GM23248 (cell line): ENCODE data around the gene LRRC4B. TPM values are rescaled to one million over a fixed set of nuclear protein-coding genes. Genes with fewer than 3 reads are reported as not detected.
A peak's percentile ranks its signal among the peaks of the same experiment; 100 is the strongest.

Experiments used
- DNase-seq: peaks from one replicate; pipeline ENCODE4 v3.0.0-alpha.2; 2015
- H2AFZ ChIP-seq: fragments of 200-600 bp; sonication (generic); 2 replicates; pipeline ENCODE4 v1.6.1; 2016; ENCODE audit warnings: antibody characterized with exemption
- H3F3A ChIP-seq: fragments of 200-600 bp; sonication (generic); 2 replicates; pipeline ENCODE4 v1.6.1; 2016; ENCODE audit warnings: mild to moderate bottlenecking, antibody characterized with exemption, mixed run types; ENCODE audit not compliant: insufficient read depth
- H3K27ac ChIP-seq: fragments of 200-600 bp; sonication (generic); 2 replicates; pipeline ENCODE4 v1.5.1; 2016; ENCODE audit warnings: mild to moderate bottlenecking
- H3K27me3 ChIP-seq: fragments of 200-600 bp; sonication (generic); replicated peaks from 2 replicates; pipeline ENCODE4 v1.6.1; 2016; ENCODE audit warnings: mild to moderate bottlenecking; ENCODE audit not compliant: insufficient read depth
- H3K36me3 ChIP-seq: fragments of 200-600 bp; sonication (generic); 2 replicates; pipeline ENCODE4 v1.6.1; 2016; ENCODE audit warnings: low read depth, mild to moderate bottlenecking
- H3K4me1 ChIP-seq: fragments of 200-600 bp; sonication (generic); 2 replicates; pipeline ENCODE4 v1.6.1; 2016; ENCODE audit warnings: mild to moderate bottlenecking; ENCODE audit not compliant: insufficient read depth
- H3K4me2 ChIP-seq: fragments of 200-600 bp; sonication (generic); one replicate; pipeline ENCODE4 v1.6.1; 2016; ENCODE audit warnings: mild to moderate bottlenecking; ENCODE audit not compliant: unreplicated experiment
- H3K4me3 ChIP-seq: fragments of 200-600 bp; sonication (generic); 2 replicates; pipeline ENCODE4 v1.5.1; 2016; ENCODE audit warnings: mild to moderate bottlenecking
- H3K79me2 ChIP-seq: fragments of 200-600 bp; sonication (generic); 2 replicates; pipeline ENCODE4 v1.6.1; 2016; ENCODE audit warnings: mild to moderate bottlenecking; ENCODE audit not compliant: insufficient read depth
- H3K9ac ChIP-seq: fragments of 200-600 bp; sonication (generic); 2 replicates; pipeline ENCODE4 v1.6.1; 2016; ENCODE audit warnings: mild to moderate bottlenecking
- H3K9me2 ChIP-seq: fragments of 200-600 bp; sonication (generic); 2 replicates; pipeline ENCODE4 v1.6.1; 2016; ENCODE audit warnings: mixed run types, mild to moderate bottlenecking, moderate library complexity; ENCODE audit not compliant: insufficient read depth
- H3K9me3 ChIP-seq: fragments of 200-600 bp; sonication (generic); one replicate; pipeline ENCODE4 v1.6.1; 2017; ENCODE audit warnings: low read depth
- H4K20me1 ChIP-seq: fragments of 200-600 bp; sonication (generic); 2 replicates; pipeline ENCODE4 v1.6.0; 2016; ENCODE audit not compliant: insufficient read depth
- EZH2 ChIP-seq: fragments of 200-600 bp; sonication (generic); IDR thresholded peaks from 2 replicates; pipeline ENCODE4 v1.6.1; 2018; ENCODE audit warnings: antibody characterized with exemption, mild to moderate bottlenecking; ENCODE audit not compliant: insufficient read depth, poor library complexity, severe bottlenecking
- EZH2phosphoT487 ChIP-seq: fragments of 200-600 bp; sonication (generic); IDR thresholded peaks from 2 replicates; pipeline ENCODE4 v1.6.1; 2018; ENCODE audit warnings: antibody characterized with exemption, moderate library complexity, mild to moderate bottlenecking, low read depth; ENCODE audit not compliant: insufficient read depth
- WGBS, 2 experiments: methylation state at CpG; one replicate each; pipeline ENCODE4 v1.1.6; 2015 to 2017; ENCODE audit warnings: low lambda C conversion rate in 2 of 2, low coverage in 1 of 2; ENCODE audit errors: missing lambda C conversion rate in 2 of 2; 5-methylcytosine and 5-hydroxymethylcytosine counted together
- in situ Hi-C: fragments of 300-500 bp; cut with MboI; formaldehyde crosslinking; loops from 2 replicates; pipeline ENCODE4 v1.15.0; 2020
- polyA plus RNA-seq: library from polyadenylated mRNA; unstranded; fragments of >200 nt; fragmentation: Nextera tagmentation; extraction: Ambion mirVana; gene quantifications from 2 replicates; pipeline ENCODE4 v1.2.1, GENCODE V29; 2016
- total RNA-seq: library from RNA; depleted of rRNA; stranded (reverse); fragments of >200 nt; shearing (Covaris generic); gene quantifications from 2 replicates; pipeline ENCODE4 v1.2.3, GENCODE V29; 2014

LRRC4B gene
- total and polyA plus RNA-seq, 2 experiments from 2014 or later: not detected

DNA sequence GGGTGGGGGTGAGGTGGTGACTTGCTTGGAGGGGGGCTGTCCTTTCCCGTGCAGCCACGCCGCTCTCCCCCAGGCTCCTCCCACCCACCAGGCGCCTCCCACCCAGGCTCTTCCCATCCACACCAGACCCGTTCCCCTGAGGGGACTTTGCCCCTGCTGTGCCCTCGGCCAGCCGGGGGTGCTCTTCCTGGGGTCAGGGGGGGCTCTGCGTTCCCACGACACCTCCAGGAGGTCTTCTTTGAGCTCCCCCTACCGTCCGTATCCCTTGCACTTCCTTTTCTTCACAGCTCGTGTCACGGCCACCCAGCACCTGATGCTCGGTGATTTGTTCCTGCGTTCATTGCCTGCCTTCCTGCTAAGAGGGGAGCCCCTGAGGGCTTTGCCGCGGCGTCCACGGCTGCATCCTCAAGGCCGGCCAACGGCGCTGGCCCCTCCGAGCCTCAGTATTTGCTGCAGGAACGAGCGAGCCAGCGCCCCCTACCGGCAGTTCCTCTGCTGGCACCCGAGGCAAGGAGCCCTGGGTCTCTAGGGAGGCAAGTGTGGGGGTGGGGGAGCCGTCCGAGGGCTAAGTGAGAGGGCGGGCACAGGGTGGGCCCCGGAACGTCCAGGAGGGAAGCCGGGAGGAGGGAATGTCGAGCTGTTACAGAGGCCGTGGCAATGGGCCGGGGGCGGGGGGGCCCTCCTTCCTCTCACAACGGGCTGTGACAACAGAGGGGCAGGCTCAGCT lies 11.8 kb downstream of the LRRC4B start:
- peaks cover 23% of the 10 kb centered on the region for H3K27me3 ChIP-seq
- no peaks in the 10 kb centered on the region for H3K9me2 ChIP-seq
- peak overlapping the region; percentile 94 for H2AFZ ChIP-seq

DNA sequence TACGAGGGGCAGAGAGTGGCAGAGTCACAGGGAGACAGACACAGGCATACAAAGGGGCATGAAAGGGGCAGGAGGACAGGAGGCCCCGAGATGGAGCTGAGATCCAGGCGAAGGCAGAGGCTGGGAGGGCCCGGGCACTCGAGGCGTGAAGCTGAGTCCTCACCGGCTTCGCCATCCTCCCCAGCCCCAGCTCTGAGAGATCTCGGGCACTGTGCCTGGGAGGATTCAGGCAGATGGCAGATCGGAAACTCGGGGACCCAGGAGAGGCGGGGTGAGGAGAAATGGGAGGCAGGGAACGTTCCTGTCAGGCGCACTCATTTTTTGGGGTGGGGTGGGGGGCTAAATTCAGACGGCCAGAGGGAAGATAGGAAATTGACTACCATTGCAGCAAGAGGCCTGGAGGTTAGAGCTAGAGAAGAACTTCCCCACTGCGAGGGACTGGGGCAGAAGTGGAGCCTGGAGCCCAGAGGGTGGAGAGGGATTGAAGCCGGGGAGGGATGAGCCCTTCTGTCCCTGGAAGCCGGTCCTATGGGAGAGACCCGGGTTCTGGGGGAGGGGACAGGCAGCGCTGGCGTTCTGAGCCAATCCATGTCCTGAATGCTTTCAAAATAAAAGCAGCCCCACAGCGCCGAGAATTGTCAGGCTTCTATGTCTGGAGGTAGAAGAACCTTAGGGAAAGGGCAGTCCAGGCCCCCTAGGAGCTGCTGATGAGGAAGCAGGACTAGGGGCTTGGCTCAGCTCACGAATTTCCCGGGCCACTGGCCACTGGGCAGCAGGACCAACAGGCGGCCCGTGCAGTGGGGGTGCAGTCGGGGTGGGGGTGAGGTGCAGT lies 12.6 kb downstream of the LRRC4B start:
- Histone ChIP-seq H3K27ac (no peak overlapping the region), H3F3A (no peaks in the 10 kb centered on the region), H4K20me1 (no peaks in the 10 kb centered on the region), H3K27me3 (peaks cover 23% of the 10 kb centered on the region), H3K36me3 (no peaks in the 10 kb centered on the region), H3K9me3 (no peaks in the 10 kb centered on the region), H2AFZ (peak overlapping the region; percentile 94), H3K79me2 (no peaks in the 10 kb centered on the region), H3K4me3 (no peak overlapping the region), H3K9ac (no peak overlapping the region), H3K4me1 (no peaks in the 10 kb centered on the region), H3K9me2 (no peaks in the 10 kb centered on the region), H3K4me2 (peak overlapping the region; percentile 86)
- in situ Hi-C loops: no loop called here
- no peak for DNase-seq
- 20% methylated on average over 23 to 28 of the region's 28 CpGs for WGBS, 2 experiments
- no peak for TF ChIP-seq EZH2phosphoT487
- no peak for TF ChIP-seq EZH2

More for the DNA sequence above, 11.8 kb downstream of the LRRC4B start:
- Histone ChIP-seq H3K27ac (no peak overlapping the region), H4K20me1 (no peaks in the 10 kb centered on the region), H3K4me3 (peak overlapping the region; percentile 72), H3K9me3 (no peaks in the 10 kb centered on the region), H3K4me2 (peak overlapping the region; percentile 86), H3K36me3 (no peaks in the 10 kb centered on the region), H3K4me1 (no peaks in the 10 kb centered on the region), H3F3A (no peaks in the 10 kb centered on the region), H3K79me2 (no peaks in the 10 kb centered on the region), H3K9ac (no peak overlapping the region)
- in situ Hi-C loops: no loop called here
- DNase-seq: peak; percentile 72
- 0 to 1% methylated on average over 26 to 39 of the region's 39 CpGs for WGBS, 2 experiments
- TF ChIP-seq EZH2 (no peak), EZH2phosphoT487 (no peak)

DNA sequence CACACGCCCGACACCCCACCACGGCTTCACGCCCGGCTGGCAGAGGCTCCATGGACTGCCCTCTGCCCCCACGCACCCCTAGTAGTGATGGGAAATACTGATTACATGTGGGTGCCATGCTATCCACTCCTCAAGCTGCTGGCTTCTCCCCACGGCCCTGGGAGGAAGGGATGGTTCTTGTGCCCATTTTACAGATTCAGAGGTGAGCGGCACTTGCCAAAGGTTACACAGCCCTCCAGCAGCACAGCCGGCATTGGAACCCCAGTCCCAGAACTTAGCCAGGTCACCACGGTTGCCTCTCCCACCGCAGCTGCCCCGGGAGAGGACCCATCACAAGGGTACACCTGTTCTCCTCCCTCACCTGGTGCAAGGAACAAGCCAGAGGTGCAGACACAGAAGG lies 13.2 kb downstream of the LRRC4B start:
- H4K20me1 ChIP-seq: no peaks in the 10 kb centered on the region
- no peak for DNase-seq
- H3K79me2 ChIP-seq: no peaks in the 10 kb centered on the region
- no peak overlapping the region for H3K4me3 ChIP-seq
- no peak overlapping the region for H3K9ac ChIP-seq
- no peak overlapping the region for H2AFZ ChIP-seq
- in situ Hi-C loops: no loop called here
- no peaks in the 10 kb centered on the region for H3K36me3 ChIP-seq
- 44 to 50% methylated on average over 12 of the region's 12 CpGs for WGBS, 2 experiments
- no peak overlapping the region for H3K27ac ChIP-seq
- H3K4me1 ChIP-seq: no peaks in the 10 kb centered on the region
- no peaks in the 10 kb centered on the region for H3K9me3 ChIP-seq
- no peak overlapping the region for H3K4me2 ChIP-seq
- TF ChIP-seq EZH2phosphoT487: no peak
- TF ChIP-seq EZH2: no peak
- H3K27me3 ChIP-seq: peaks cover 17% of the 10 kb centered on the region
- no peaks in the 10 kb centered on the region for H3K9me2 ChIP-seq
- H3F3A ChIP-seq: no peaks in the 10 kb centered on the region

DNA sequence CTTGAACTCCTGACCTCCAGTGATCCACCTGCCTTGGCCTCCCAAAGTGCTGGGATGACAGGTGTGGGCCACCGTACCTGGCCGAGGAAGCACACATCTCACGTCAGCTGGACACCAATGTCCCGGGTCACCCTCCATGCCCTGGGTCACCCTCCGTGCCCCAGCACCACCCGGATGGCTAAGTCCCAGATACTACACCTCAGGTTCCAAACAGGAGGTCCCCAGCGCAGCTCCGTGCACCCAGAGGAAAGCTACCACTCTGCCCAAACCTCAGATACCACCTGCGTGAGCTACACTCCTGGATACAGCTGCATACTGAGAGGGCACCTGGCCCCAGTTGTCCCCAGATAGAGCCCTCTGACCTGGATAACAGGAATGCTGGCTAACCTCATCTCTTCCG lies 14.0 kb downstream of the LRRC4B start:
- no peaks in the 10 kb centered on the region for H3F3A ChIP-seq
- H2AFZ ChIP-seq: no peak overlapping the region
- no peaks in the 10 kb centered on the region for H3K9me2 ChIP-seq
- H3K27ac ChIP-seq: no peak overlapping the region
- no peaks in the 10 kb centered on the region for H4K20me1 ChIP-seq
- in situ Hi-C loops: no loop called here
- no peak for DNase-seq
- no peak overlapping the region for H3K4me3 ChIP-seq
- peaks cover 15% of the 10 kb centered on the region; the same call in 1 of the 2 replicates for H3K27me3 ChIP-seq
- H3K9ac ChIP-seq: no peak overlapping the region
- H3K36me3 ChIP-seq: no peaks in the 10 kb centered on the region
- H3K79me2 ChIP-seq: no peaks in the 10 kb centered on the region
- TF ChIP-seq EZH2phosphoT487 (no peak), EZH2 (no peak)
- H3K4me1 ChIP-seq: no peaks in the 10 kb centered on the region
- no peaks in the 10 kb centered on the region for H3K9me3 ChIP-seq
- H3K4me2 ChIP-seq: no peak overlapping the region
- 74 to 80% methylated on average over 10 of the region's 10 CpGs for WGBS, 2 experiments
